Activated CD4-positive, alpha-beta T cell treated with anti-CD3 and anti-CD28 coated beads, Interleukin-2, amount 10 ng/mL, durations not matched to agents 24 days and 14 days (primary cell): ENCODE measurements around the gene CAMK2A. TPM values are rescaled to one million over a fixed set of nuclear protein-coding genes. Genes with fewer than 3 reads are reported as not detected.
"Not testable (repeated sequence)": the region's sequence is repeated elsewhere in the genome, so short reads cannot be mapped to it uniquely, and the experiment has no call there.

ENCODE experiments used
- DNase-seq: peaks from one replicate; pipeline ENCODE4 v3.0.0; 2022
- H3K27ac Mint-ChIP-seq: one replicate; pipeline ENCODE4 v1.8.0; 2022; ENCODE audit warnings: mild to moderate bottlenecking, mixed read lengths
- H3K27me3 Mint-ChIP-seq: one replicate; pipeline ENCODE4 v1.8.0; 2022; ENCODE audit warnings: mixed read lengths
- H3K36me3 Mint-ChIP-seq: one replicate; pipeline ENCODE4 v1.8.0; 2022; ENCODE audit warnings: low read depth, mild to moderate bottlenecking, mixed read lengths
- H3K4me1 Mint-ChIP-seq: one replicate; pipeline ENCODE4 v1.8.0; 2021; ENCODE audit warnings: mixed read lengths
- H3K4me3 Mint-ChIP-seq: one replicate; pipeline ENCODE4 v1.8.0; 2022; ENCODE audit warnings: mild to moderate bottlenecking, moderate library complexity, mixed read lengths
- H3K9me3 Mint-ChIP-seq: one replicate; pipeline ENCODE4 v1.8.0; 2021; ENCODE audit warnings: mixed read lengths
- intact Hi-C: fragments of 100-400 bp; cut with micrococcal nuclease; formaldehyde crosslinking; loops from one replicate; pipeline ENCODE4 v1.15.1; 2023
- total RNA-seq: library from RNA; stranded (reverse); gene quantifications from 2 replicates; pipeline ENCODE4 v1.2.3, GENCODE V29; 2022

The CAMK2A gene
- total RNA-seq, 1 donor from 2014 or later: not detected

DNA sequence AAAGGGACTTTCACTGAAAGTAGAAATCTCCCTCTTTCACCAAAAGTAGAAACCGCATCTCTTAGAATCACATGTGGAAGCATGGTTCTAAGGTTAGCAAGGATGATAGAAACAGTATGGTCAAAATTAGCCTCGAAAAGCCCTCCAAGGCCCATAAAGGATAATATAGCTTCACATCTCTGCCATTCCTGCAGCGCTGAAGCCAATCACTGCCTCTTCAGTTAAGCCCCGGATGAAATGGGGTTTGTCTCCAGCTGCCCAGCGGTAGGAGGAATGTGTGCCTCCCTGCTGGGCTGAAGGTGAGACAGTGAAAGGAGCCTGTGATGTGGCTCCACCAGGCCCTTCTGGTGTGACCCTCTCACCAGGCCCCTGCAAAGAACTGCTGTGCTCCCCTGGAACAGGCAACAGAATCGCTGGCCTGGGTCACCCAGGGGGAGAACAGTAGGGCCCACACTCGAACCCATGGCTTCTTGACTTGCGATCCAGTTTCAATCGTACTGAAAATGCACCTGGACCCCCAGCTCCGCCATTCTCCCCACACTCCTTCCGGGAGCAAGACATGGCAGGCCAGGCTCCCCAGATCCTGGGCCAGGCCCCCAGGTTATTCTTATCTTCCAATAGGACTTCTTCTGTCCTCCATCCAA lies 47.2 kb downstream of the CAMK2A start:
- H3K27ac Mint-ChIP-seq: no peak overlapping the region
- no peaks in the 10 kb centered on the region for H3K4me1 Mint-ChIP-seq
- intact Hi-C loops: no loop called here
- H3K9me3 Mint-ChIP-seq: no peaks in the 10 kb centered on the region
- H3K36me3 Mint-ChIP-seq: no peaks in the 10 kb centered on the region
- no peaks in the 10 kb centered on the region for H3K27me3 Mint-ChIP-seq
- no peak for DNase-seq
- no peak overlapping the region for H3K4me3 Mint-ChIP-seq

DNA sequence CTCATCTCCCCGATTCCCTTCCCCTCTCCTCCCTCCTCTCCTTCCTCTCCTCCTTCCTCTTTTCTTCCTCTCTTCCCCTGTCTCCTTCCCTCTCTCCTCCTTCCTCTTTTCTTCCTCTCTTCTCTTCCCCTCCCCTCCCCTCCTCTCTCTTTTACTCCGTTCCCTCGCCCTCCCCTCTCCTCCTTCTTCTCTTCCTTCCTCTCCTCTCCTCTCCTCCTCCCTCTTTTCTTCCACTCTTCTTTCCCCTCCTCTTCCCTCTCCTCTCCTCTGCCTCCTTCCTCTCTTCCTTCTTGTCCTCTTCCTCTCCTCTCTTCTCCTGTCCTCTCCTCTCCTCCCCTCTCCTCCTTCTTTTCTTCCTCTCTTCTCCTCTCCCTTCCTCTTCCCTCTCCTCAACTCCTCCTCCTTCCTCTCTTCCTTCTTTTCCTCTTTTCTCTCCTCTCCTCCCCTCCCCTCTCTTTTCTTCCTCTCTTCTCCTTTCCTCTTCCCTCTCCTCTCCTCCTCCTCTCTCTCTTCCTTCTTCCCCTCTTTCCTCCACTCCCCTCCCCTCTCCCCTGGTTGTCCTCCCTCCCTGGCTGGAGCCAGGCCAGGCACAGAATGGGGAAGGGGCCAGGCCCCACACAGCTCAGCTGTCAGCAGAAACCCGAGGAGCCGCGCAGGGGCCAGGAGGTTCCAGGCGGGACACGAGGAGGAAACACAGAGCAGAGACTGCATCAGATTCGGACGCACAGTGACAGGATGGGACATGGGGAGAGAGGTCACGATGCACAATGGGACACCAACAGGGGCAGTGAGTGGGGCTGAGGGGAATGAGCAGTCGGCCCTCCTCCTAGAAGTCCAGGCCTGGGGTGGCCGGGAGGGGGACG lies 48.0 kb downstream of the CAMK2A start:
- H3K27me3 Mint-ChIP-seq: no peaks in the 10 kb centered on the region
- intact Hi-C loops: no loop called here
- H3K9me3 Mint-ChIP-seq: no peaks in the 10 kb centered on the region
- no peaks in the 10 kb centered on the region for H3K4me1 Mint-ChIP-seq
- no peak overlapping the region for H3K27ac Mint-ChIP-seq
- no peaks in the 10 kb centered on the region for H3K36me3 Mint-ChIP-seq
- DNase-seq: no peak
- no peak overlapping the region for H3K4me3 Mint-ChIP-seq

GRCh38 chr5:150239794-150240122 lies 49.8 kb downstream of the CAMK2A start:
- H3K36me3 Mint-ChIP-seq: no peaks in the 10 kb centered on the region
- DNase-seq: no peak
- H3K27ac Mint-ChIP-seq: no peak overlapping the region
- no peak overlapping the region for H3K4me3 Mint-ChIP-seq
- intact Hi-C loops: no loop called here
- H3K4me1 Mint-ChIP-seq: no peaks in the 10 kb centered on the region
- H3K9me3 Mint-ChIP-seq: no peaks in the 10 kb centered on the region
- no peaks in the 10 kb centered on the region for H3K27me3 Mint-ChIP-seq

GRCh38 chr5:150239099-150239793 lies 50.3 kb downstream of the CAMK2A start:
- no peak for DNase-seq
- H3K27me3 Mint-ChIP-seq: no peaks in the 10 kb centered on the region
- no peaks in the 10 kb centered on the region for H3K36me3 Mint-ChIP-seq
- H3K4me1 Mint-ChIP-seq: no peaks in the 10 kb centered on the region
- H3K27ac Mint-ChIP-seq: no peak overlapping the region
- no peak overlapping the region for H3K4me3 Mint-ChIP-seq
- H3K9me3 Mint-ChIP-seq: no peaks in the 10 kb centered on the region
- intact Hi-C loops: no loop called here

DNA sequence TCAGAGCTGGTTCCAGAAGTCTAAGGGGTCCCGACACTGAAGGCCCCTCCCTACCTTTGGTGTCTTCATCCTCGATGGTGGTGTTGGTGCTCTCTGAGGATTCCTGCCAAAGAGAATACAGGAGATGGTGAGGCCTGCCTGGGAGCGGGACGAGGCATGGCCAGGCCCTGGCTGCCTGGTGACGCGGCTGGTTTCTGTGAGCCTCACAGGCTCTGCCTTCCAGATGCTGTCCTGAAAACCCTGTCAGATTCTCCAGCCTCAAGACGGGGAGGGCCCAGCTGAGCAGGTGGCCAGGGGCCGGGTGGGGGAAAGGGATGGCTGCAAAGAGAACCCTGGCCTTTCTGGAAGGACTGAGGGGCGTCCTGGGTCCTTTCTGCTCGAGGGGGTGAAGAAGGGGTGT lies 50.9 kb downstream of the CAMK2A start:
- intact Hi-C loops: no loop called here

DNA sequence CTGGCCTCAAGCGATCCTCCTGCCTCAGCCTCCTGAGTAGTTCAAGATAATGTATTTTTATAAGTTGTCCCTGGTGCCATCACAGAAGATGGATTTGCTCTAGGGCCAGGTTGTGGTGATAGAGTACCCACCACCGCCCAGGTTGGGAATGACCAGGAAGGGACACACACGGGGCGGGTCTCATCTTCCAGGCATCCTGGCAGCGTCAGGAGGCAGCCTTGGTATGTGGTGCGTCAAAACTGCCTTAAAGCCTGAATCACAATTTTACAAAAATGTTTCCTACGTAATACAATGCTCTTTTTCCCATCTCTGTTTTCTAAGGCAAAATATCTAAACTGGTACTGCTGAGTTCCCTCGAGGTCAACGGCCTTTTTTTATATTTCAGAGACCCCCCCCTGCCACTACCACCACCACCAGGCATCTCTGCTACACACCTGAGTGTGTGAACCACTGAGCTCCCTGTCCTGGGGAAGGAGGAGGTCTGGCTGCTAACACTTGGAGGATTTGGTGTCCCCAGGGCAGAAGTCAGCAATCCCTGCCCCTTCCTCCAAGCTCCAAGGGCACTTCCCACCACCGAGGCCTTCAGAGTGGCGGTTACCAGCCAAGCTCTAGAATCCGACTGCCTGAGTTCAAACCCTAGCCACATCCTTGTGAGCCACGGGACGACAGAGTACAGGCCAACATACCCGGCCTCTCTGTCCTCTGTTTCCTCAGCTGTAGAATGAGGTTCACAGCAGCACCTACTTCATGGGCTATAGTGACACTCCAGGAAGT lies 52.4 kb downstream of the CAMK2A start:
- H3K9me3 Mint-ChIP-seq: no peaks in the 10 kb centered on the region
- no peaks in the 10 kb centered on the region for H3K27me3 Mint-ChIP-seq
- no peaks in the 10 kb centered on the region for H3K4me1 Mint-ChIP-seq
- no peak for DNase-seq
- H3K27ac Mint-ChIP-seq: no peak overlapping the region
- H3K4me3 Mint-ChIP-seq: no peak overlapping the region
- intact Hi-C loops: no loop called here
- no peaks in the 10 kb centered on the region for H3K36me3 Mint-ChIP-seq

More for the DNA sequence above, 50.9 kb downstream of the CAMK2A start:
- Mint-ChIP-seq H3K4me3 (no peak overlapping the region), H3K27me3 (no peaks in the 10 kb centered on the region), H3K9me3 (no peaks in the 10 kb centered on the region), H3K27ac (no peak overlapping the region), H3K4me1 (no peaks in the 10 kb centered on the region), H3K36me3 (no peaks in the 10 kb centered on the region)
- no peak for DNase-seq

DNA sequence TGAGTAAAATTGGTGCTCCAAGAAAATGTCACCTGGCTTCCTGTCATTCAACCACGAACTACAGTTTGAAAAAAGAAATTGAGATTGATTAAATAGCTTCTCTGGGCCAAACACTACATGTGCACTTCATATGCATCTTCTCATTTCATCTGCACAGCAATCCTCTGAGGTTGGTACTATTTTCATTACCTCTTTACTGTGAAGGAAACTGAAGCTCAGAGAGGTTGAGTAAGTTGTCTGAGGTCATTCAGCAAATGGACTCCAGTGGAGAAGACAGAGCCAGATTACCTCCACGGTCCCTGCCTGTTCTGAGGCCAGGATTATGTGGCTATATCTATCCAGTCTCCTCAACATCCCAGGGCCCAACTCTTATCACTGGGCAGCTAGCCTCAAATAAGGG lies 53.3 kb downstream of the CAMK2A start:
- Mint-ChIP-seq H3K4me1 (no peaks in the 10 kb centered on the region), H3K9me3 (no peaks in the 10 kb centered on the region), H3K27me3 (no peaks in the 10 kb centered on the region), H3K27ac (no peak overlapping the region), H3K4me3 (no peak overlapping the region), H3K36me3 (no peaks in the 10 kb centered on the region)
- no peak for DNase-seq
- intact Hi-C loops: no loop called here

DNA sequence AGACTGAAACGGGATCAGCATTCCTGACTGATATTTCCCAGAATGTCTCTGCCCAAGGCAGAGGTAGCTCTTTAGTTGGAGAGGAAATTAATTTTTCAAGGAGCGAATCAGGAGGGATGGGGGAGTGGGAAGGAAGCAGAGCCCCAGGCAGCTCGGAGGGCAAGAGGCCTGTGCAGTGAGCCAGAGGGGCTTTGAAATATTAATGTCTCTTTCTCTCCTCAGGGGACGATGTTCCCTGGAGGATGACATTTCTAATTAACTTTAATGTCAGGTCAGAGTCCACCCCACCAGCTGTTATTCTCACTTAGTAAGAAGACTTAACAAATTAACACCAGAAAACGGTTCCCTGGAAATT lies 54.1 kb downstream of the CAMK2A start:
- Mint-ChIP-seq H3K27ac (no peak overlapping the region), H3K4me3 (no peak overlapping the region), H3K9me3 (no peaks in the 10 kb centered on the region), H3K36me3 (no peaks in the 10 kb centered on the region), H3K4me1 (no peaks in the 10 kb centered on the region), H3K27me3 (no peaks in the 10 kb centered on the region)
- intact Hi-C loops: no loop called here
- DNase-seq: no peak

- Mint-ChIP-seq H3K36me3 (no peaks in the 10 kb centered on the region), H3K4me1 (no peaks in the 10 kb centered on the region), H3K9me3 (no peaks in the 10 kb centered on the region), H3K4me3 (no peak overlapping the region), H3K27me3 (no peaks in the 10 kb centered on the region), H3K27ac (no peak overlapping the region)
- intact Hi-C loops: no loop called here
- DNase-seq: no peak
Measured at GRCh38 chr5:150234576-150235499, 54.7 kb downstream of the CAMK2A start.

DNA sequence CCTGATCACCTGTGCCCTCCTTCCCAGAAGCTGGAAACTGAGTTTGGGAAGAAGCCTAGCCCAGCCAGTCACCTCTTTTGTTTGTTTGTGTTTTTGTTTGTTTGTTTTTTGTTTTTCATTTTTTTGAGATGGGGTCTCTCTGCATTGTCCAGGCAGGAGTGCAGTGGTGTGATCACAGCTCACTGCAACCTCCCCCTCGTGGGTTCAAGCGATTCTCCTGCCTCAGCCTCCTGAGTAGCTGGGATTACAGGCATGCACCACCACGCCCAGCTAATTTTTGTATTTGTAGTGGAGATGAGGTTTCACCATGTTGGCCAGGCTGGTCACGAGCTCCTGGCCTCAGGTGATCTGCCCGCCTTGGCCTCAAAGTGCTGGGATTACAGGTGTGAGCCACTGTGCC lies 55.9 kb downstream of the CAMK2A start:
- H3K27ac Mint-ChIP-seq, H3K9me3 Mint-ChIP-seq, H3K27me3 Mint-ChIP-seq, intact Hi-C loops, H3K4me3 Mint-ChIP-seq, DNase-seq, H3K36me3 Mint-ChIP-seq, H3K4me1 Mint-ChIP-seq: not testable (repeated sequence)

- no peak for DNase-seq
- Mint-ChIP-seq H3K27me3 (no peaks in the 10 kb centered on the region), H3K9me3 (no peaks in the 10 kb centered on the region), H3K27ac (no peak overlapping the region), H3K36me3 (no peaks in the 10 kb centered on the region), H3K4me1 (no peaks in the 10 kb centered on the region), H3K4me3 (no peak overlapping the region)
- intact Hi-C loops: no loop called here
Measured at GRCh38 chr5:150230842-150231241, 58.7 kb downstream of the CAMK2A start.

GRCh38 chr5:150229571-150229970 lies 60.0 kb downstream of the CAMK2A start:
- intact Hi-C loops: no loop called here
- no peaks in the 10 kb centered on the region for H3K27me3 Mint-ChIP-seq
- no peak for DNase-seq
- H3K36me3 Mint-ChIP-seq: no peaks in the 10 kb centered on the region
- no peak overlapping the region for H3K4me3 Mint-ChIP-seq
- no peaks in the 10 kb centered on the region for H3K4me1 Mint-ChIP-seq
- H3K9me3 Mint-ChIP-seq: no peaks in the 10 kb centered on the region
- no peak overlapping the region for H3K27ac Mint-ChIP-seq

GRCh38 chr5:150227606-150228273 lies 61.8 kb downstream of the CAMK2A start:
- Mint-ChIP-seq H3K27ac (no peak overlapping the region), H3K9me3 (no peaks in the 10 kb centered on the region), H3K36me3 (no peaks in the 10 kb centered on the region), H3K4me3 (no peak overlapping the region), H3K27me3 (no peaks in the 10 kb centered on the region), H3K4me1 (no peaks in the 10 kb centered on the region)
- DNase-seq: no peak
- intact Hi-C loops: no loop called here
